GM03348 (cell line): ENCODE results near the gene DNAJC30.
A peak's percentile ranks its signal among the peaks of the same experiment; 100 is the strongest.

Experiments
- DNase-seq: peaks from one replicate; pipeline ENCODE4 v3.0.0; 2012; ENCODE audit warnings: low spot score

Gene DNAJC30

GRCh38 chr7:73707045-73707631, 23.9 kb upstream of the DNAJC30 start:
- DNase-seq, result no peak

- DNase-seq, result no peak
Measured at GRCh38 chr7:73706126-73707044, 23.1 kb upstream of the DNAJC30 start.

- no peak for DNase-seq
Measured at GRCh38 chr7:73705551-73705920, 22.3 kb upstream of the DNAJC30 start.

- no peak for DNase-seq
Measured at GRCh38 chr7:73704640-73705550, 21.6 kb upstream of the DNAJC30 start.

- DNase-seq, result peak; percentile 58
Measured at GRCh38 chr7:73703757-73704639, 20.7 kb upstream of the DNAJC30 start.

- DNase-seq, result no peak
Measured at GRCh38 chr7:73703225-73703624, 20.0 kb upstream of the DNAJC30 start.

- no peak for DNase-seq
Measured at GRCh38 chr7:73702665-73703064, 19.4 kb upstream of the DNAJC30 start.

GRCh38 chr7:73702226-73702625, 19.0 kb upstream of the DNAJC30 start:
- DNase-seq, result no peak

- DNase-seq, result peak; percentile 74
Measured at GRCh38 chr7:73701357-73701995, 18.2 kb upstream of the DNAJC30 start.

- DNase-seq, result no peak
Measured at GRCh38 chr7:73700581-73701134, 17.4 kb upstream of the DNAJC30 start.

GRCh38 chr7:73700069-73700423, 16.8 kb upstream of the DNAJC30 start:
- DNase-seq, result no peak

GRCh38 chr7:73699370-73700068, 16.3 kb upstream of the DNAJC30 start:
- DNase-seq, result no peak

- DNase-seq, result no peak
Measured at GRCh38 chr7:73698410-73698809, 15.2 kb upstream of the DNAJC30 start.

GRCh38 chr7:73696372-73696771, 13.1 kb upstream of the DNAJC30 start:
- no peak for DNase-seq

GRCh38 chr7:73690646-73691045, 7.4 kb upstream of the DNAJC30 start:
- no peak for DNase-seq

- no peak for DNase-seq
Measured at GRCh38 chr7:73688288-73688687, 5.0 kb upstream of the DNAJC30 start.

- no peak for DNase-seq
Measured at GRCh38 chr7:73685311-73685710, 2.1 kb upstream of the DNAJC30 start.

GRCh38 chr7:73683788-73684693, 788 bp upstream of the DNAJC30 start:
- no peak for DNase-seq

GRCh38 chr7:73682745-73683055, 553 bp downstream of the DNAJC30 start:
- no peak for DNase-seq
